Prostate gland (tissue), 2 donors: ENCODE results near the gene SLC28A1. TPM values are rescaled to one million over a fixed set of nuclear protein-coding genes. Genes with fewer than 3 reads are reported as not detected.

Source experiments
- DNase-seq: peaks from one replicate; pipeline ENCODE4 v3.0.0-alpha.2; 2019; ENCODE audit warnings: low spot score
- H3K27ac ChIP-seq, 2 donors: fragments of 200-600 bp; sonication (generic); 2 replicates each; pipeline ENCODE4 v1.5.1; 2017 to 2019
- H3K27me3 ChIP-seq: fragments of 200-600 bp; sonication (generic); replicated peaks from 2 replicates; pipeline ENCODE4 v1.5.1; 2019; ENCODE audit not compliant: insufficient read depth
- H3K36me3 ChIP-seq, 2 donors: fragments of 200-600 bp; sonication (generic); 1 replicate in 1 of 2; 2 replicates in 1 of 2; pipeline versions ENCODE4 v1.5.1 to v1.8.1; 2017 to 2019
- H3K4me1 ChIP-seq: fragments of 200-600 bp; sonication (generic); replicated peaks from 2 replicates; pipeline ENCODE4 v1.5.1; 2019
- H3K4me3 ChIP-seq, 2 donors: fragments of 200-600 bp; sonication (generic); 2 replicates each; pipeline ENCODE4 v1.5.1; 2017 to 2019
- H3K9me3 ChIP-seq: fragments of 200-600 bp; sonication (generic); 2 replicates; pipeline ENCODE4 v1.5.1; 2017
- CTCF ChIP-seq, 4 experiments: fragments of 200-600 bp in 2 of 4; fragments of 450-650 bp in 2 of 4; sonication (generic) in 2 of 4; IDR thresholded peaks; 1 replicate in 3 of 4; 2 replicates in 1 of 4; pipeline ENCODE4 v1.5.1; 2016 to 2019; ENCODE audit warnings: antibody characterized with exemption in 4 of 4, mild to moderate bottlenecking in 2 of 4, moderate library complexity in 2 of 4
- POLR2A ChIP-seq: fragments of 450-650 bp; IDR thresholded peaks from one replicate; pipeline ENCODE4 v1.6.1; 2016; ENCODE audit warnings: antibody characterized with exemption, mild to moderate bottlenecking
- POLR2AphosphoS5 ChIP-seq: sonication (generic); formaldehyde crosslinking; IDR thresholded peaks from one replicate; pipeline ENCODE4 v1.6.1; 2017; ENCODE audit warnings: antibody characterized with exemption
- WGBS: methylation state at CpG from one replicate; pipeline ENCODE4 v1.1.5; 2018; 5-methylcytosine and 5-hydroxymethylcytosine counted together
- intact Hi-C: fragments of 100-400 bp; cut with DNase I; formaldehyde crosslinking; loops from one replicate; pipeline ENCODE4 v1.14.2; 2022
- total RNA-seq, 2 donors: library from RNA; depleted of rRNA; stranded (reverse); fragments of >200 nt; gene quantifications; one replicate each; pipeline ENCODE4 v1.1.0, GENCODE V29; 2016

Gene SLC28A1
- total RNA-seq, 2 donors from 2014 or later, result not detected

GRCh38 chr15:84973492-84974460 is 89.3 kb downstream of the SLC28A1 start:
- Histone ChIP-seq H3K9me3 (no peaks in the 10 kb centered on the region), H3K27me3 (no peaks in the 10 kb centered on the region), H3K27ac (no peak overlapping the region), H3K4me3 (no peak overlapping the region), H3K4me1 (no peaks in the 10 kb centered on the region), H3K36me3 (no peaks in the 10 kb centered on the region)
- DNase-seq, result no peak
- TF ChIP-seq POLR2A (no peak), CTCF (IDR thresholded peaks at IDR 0.05) (no peak), POLR2AphosphoS5 (no peak)
- 84% methylated on average over 16 of the region's 16 CpGs for WGBS
- intact Hi-C loops, result no loop called here

GRCh38 chr15:84975871-84976351 is 91.4 kb downstream of the SLC28A1 start:
- Histone ChIP-seq H3K36me3 (no peaks in the 10 kb centered on the region), H3K27me3 (no peaks in the 10 kb centered on the region), H3K9me3 (no peaks in the 10 kb centered on the region), H3K27ac (no peak overlapping the region), H3K4me3 (no peak overlapping the region), H3K4me1 (no peaks in the 10 kb centered on the region)
- intact Hi-C loops, result no loop called here
- 77% methylated on average over 5 of the region's 5 CpGs for WGBS
- no peak for DNase-seq
- TF ChIP-seq POLR2AphosphoS5 (no peak), POLR2A (no peak), CTCF (IDR thresholded peaks at IDR 0.05) (no peak)

DNA sequence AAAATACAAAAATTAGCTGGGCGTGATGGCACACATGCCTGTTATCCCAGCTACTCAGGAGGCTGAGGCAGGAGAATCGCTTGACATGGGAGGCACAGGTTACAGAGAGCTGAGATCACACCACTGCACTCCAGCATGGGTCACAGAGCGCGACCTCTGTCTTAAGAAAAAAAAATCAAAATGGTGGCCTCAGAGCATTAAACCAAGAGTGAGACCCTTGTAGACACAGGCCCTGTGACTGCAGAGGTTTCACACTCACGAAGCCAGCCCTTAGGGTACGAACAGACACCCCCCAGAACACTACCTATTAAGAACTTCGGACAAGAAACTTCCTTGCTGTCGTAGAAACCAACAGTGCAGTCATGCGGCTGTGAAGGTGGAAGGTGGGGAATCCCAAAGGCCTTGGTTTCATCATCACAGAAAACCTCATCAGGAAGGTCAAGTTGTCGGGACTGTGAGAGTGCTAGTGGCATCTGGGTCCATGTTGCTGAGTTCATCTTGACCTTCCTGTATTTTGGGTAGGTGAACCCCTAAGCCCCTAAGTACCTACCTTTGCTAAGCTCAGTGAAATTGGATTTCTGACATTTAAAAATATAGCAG is 92.4 kb downstream of the SLC28A1 start:
- 94% methylated on average over 10 of the region's 10 CpGs for WGBS
- no peak for TF ChIP-seq CTCF (IDR thresholded peaks at IDR 0.05)
- no peak for TF ChIP-seq POLR2AphosphoS5

DNA sequence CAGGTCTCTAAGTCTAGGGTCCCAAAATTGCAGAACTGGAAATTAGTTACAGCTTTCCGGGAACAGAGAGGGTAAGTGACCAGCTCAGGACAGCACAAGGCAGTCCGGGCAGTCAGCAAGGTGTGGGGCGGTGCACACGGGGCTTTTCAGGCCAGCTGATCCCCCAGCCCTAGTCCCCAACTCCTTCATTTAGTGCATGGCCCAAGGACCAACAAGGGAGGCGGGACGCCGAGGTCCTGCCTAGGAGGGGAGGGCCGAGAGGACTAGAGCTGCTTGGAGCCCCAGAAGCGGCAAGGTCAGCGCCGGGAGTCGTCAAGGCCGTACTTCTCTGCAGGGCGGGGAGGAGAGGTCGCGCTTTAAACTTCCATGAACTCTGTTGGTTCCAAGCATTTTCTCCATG is 95.2 kb downstream of the SLC28A1 start:
- H3K36me3 ChIP-seq, result no peaks in the 10 kb centered on the region
- H3K4me1 ChIP-seq, result no peaks in the 10 kb centered on the region
- DNase-seq, result peak; percentile 15
- no peak overlapping the region for H3K27ac ChIP-seq
- H3K27me3 ChIP-seq, result no peaks in the 10 kb centered on the region
- TF ChIP-seq POLR2A (no peak), POLR2AphosphoS5 (no peak), CTCF (IDR thresholded peaks at IDR 0.05) (no peak)
- 43% methylated on average over 16 of the region's 16 CpGs for WGBS
- H3K4me3 ChIP-seq, result peak overlapping the region in 1 of 2 donors; percentile 96
- no peaks in the 10 kb centered on the region for H3K9me3 ChIP-seq
- intact Hi-C loops, result no loop called here

More for the DNA sequence above, 92.4 kb downstream of the SLC28A1 start:
- Histone ChIP-seq H3K27me3 (no peaks in the 10 kb centered on the region), H3K27ac (no peak overlapping the region), H3K36me3 (no peaks in the 10 kb centered on the region), H3K4me1 (no peaks in the 10 kb centered on the region), H3K9me3 (no peaks in the 10 kb centered on the region), H3K4me3 (no peak overlapping the region)
- intact Hi-C loops, result no loop called here
- no peak for DNase-seq
